ENCODE measurements around the gene TNMD.
A peak's percentile ranks its signal among the peaks of the same experiment; 100 is the strongest.
"Not testable (repeated sequence)": the region's sequence is repeated elsewhere in the genome, so short reads cannot be mapped to it uniquely, and the experiment has no call there.

The TNMD gene

GRCh38 chrX:100584611-100585010 lies at the start of gene TNMD:
TSS of gene TNMD (plus strand) at chrX:100584936. CDS start at chrX:100585019, 83 bp downstream.
- no peak for DNase-seq

GRCh38 chrX:100565534-100565933 lies 19.2 kb upstream of the TNMD start:
- DNase-seq = not testable (repeated sequence)

GRCh38 chrX:100586747-100587146 lies 2.0 kb downstream of the TNMD start:
- no peak for DNase-seq

- no peak for DNase-seq
Observed at GRCh38 chrX:100587861-100588260, 3.1 kb downstream of the TNMD start.

- DNase-seq = no peak
Observed at GRCh38 chrX:100591256-100592051, 6.7 kb downstream of the TNMD start.

- DNase-seq = no peak
Observed at GRCh38 chrX:100593126-100593525, 8.4 kb downstream of the TNMD start.

GRCh38 chrX:100593581-100593980 lies 8.8 kb downstream of the TNMD start:
- DNase-seq = no peak

GRCh38 chrX:100596601-100597000 lies 11.9 kb downstream of the TNMD start:
- no peak for DNase-seq

- DNase-seq = no peak
Observed at GRCh38 chrX:100599456-100599855, 14.7 kb downstream of the TNMD start.

- DNase-seq = no peak
Observed at GRCh38 chrX:100600340-100600739, 15.6 kb downstream of the TNMD start.

GRCh38 chrX:100600758-100601157 lies 16.0 kb downstream of the TNMD start:
- DNase-seq = no peak

- no peak for DNase-seq
Observed at GRCh38 chrX:100606753-100607152, 22.0 kb downstream of the TNMD start.

GRCh38 chrX:100609591-100609990 lies 24.9 kb downstream of the TNMD start:
- no peak for DNase-seq

- no peak for DNase-seq
Observed at GRCh38 chrX:100611951-100612350, 27.2 kb downstream of the TNMD start.

GRCh38 chrX:100615005-100615404 lies 30.3 kb downstream of the TNMD start:
- no peak for DNase-seq

GRCh38 chrX:100623001-100623400 lies 38.3 kb downstream of the TNMD start:
- no peak for DNase-seq

- DNase-seq = no peak
Observed at GRCh38 chrX:100625985-100626491, 41.3 kb downstream of the TNMD start.

GRCh38 chrX:100635040-100635439 lies 50.3 kb downstream of the TNMD start:
- no peak for DNase-seq

GRCh38 chrX:100635989-100636320 lies 51.2 kb downstream of the TNMD start:
- DNase-seq = no peak

- DNase-seq = peak; percentile 80
Observed at GRCh38 chrX:100636321-100636991, 51.7 kb downstream of the TNMD start, which contains the start of gene TSPAN6. TSS of gene TSPAN6 (minus strand) at chrX:100636806. CDS start at chrX:100636694, 112 bp downstream.

- no peak for DNase-seq
Observed at GRCh38 chrX:100642290-100642689, 57.6 kb downstream of the TNMD start.

- DNase-seq = no peak
Observed at GRCh38 chrX:100643212-100643611, 58.5 kb downstream of the TNMD start.

GRCh38 chrX:100643956-100644860 lies 59.5 kb downstream of the TNMD start, which contains the start of gene SRPX2:
TSS of gene SRPX2 (plus strand) at chrX:100644199. CDS start at chrX:100646323, 2,124 bp downstream.
- DNase-seq = no peak

All from stimulated activated CD8-positive, alpha-beta memory T cell treated with anti-CD3 and anti-CD28 coated beads, Interleukin-4, amount 100 ng/mL, for 48 hours (primary cell).